Activated naive CD8-positive, alpha-beta T cell (primary cell): ENCODE data around the gene SDC3.
A peak's percentile ranks its signal among the peaks of the same experiment; 100 is the strongest.

Source experiments
- H3K27ac Mint-ChIP-seq: one replicate; pipeline ENCODE4 v1.8.0; 2021; ENCODE audit warnings: mixed read lengths
- H3K27me3 Mint-ChIP-seq: one replicate; pipeline ENCODE4 v1.8.0; 2021; ENCODE audit warnings: mixed read lengths
- H3K36me3 Mint-ChIP-seq: one replicate; pipeline ENCODE4 v1.8.0; 2021; ENCODE audit warnings: mixed read lengths
- H3K4me1 Mint-ChIP-seq: one replicate; pipeline ENCODE4 v1.8.0; 2021; ENCODE audit warnings: low read depth, mixed read lengths
- H3K4me3 Mint-ChIP-seq: one replicate; pipeline ENCODE4 v1.8.0; 2021; ENCODE audit warnings: mild to moderate bottlenecking, mixed read lengths
- H3K9me3 Mint-ChIP-seq: one replicate; pipeline ENCODE4 v1.8.0; 2021; ENCODE audit warnings: low read depth, mixed read lengths

Gene SDC3

DNA sequence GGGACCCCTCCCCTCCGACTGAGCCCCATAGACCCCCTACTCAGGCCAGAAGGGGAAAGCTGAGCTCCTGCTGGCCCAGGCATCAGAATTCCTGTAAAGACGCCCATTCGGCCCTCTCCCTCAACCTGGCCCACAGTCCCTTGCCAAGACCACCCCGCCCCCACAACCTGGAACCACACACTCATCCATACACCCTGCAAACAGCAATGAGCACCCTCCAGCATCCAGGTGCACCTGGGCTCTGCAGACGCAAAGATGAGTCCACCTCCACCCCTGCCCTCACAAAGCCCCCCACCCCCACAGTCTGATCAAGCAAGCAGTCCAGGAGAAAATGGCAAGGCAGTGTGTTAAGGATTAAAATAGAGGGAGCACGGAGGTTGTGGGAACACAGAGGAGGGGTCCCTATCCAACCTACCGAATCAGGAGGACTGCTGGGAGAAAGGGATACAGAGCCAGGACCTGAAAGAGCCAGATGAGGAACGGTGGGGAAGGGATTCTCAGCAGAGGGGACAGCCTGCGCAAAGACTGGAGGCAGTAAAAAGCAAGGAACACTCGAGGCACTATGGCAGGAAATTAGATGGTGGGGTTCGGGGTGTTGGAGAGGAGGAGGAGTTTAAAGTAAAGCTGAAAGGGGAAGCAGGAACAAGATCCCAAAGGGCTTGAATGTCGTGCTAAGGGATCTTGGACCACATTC is 83.7 kb downstream of the SDC3 start:
- Mint-ChIP-seq H3K27ac (no peak overlapping the region), H3K4me3 (peak overlapping the region; percentile 90)

DNA sequence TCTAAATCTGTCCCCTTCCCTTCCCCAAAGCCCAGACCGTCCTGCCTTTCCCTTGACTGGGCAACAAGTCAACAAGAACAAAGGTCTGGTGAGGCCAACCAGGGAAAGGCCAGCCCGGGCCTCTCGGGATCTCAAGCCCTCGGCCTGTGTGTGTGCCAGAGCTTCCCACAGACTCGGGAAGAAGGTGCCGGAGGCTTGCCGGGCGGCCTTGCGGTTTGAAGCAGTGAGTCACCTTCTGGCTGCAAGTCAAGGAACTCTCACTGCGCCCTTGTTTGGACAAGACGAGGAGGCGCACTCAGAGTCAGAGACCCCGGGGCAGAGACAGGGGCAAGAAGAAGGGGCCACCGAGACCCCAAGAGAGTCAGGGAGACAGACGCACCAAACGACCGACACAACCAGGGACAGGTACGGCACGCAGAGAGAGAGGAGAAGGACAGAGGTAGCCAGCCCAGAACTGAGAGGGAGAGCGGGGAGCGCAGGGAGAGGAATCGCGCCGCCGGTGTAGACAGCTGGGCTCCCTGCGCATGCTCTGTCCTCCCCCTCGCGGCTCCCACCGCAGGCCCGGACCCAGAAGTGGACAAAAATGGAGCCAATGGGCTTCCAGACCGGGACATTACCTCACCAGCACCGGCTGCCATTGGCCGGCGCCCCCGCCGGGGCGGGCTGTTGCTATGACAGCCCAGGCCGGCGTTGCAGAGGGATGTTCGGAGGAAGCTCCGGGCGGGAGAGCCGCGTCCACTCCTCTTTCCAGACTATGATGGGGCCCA is 84.4 kb downstream of the SDC3 start:
- H3K4me3 Mint-ChIP-seq: peak overlapping the region; percentile 90
- H3K27me3 Mint-ChIP-seq: peaks cover 38% of the 10 kb centered on the region
- H3K4me1 Mint-ChIP-seq: peaks cover 20% of the 10 kb centered on the region
- H3K36me3 Mint-ChIP-seq: no peaks in the 10 kb centered on the region
- no peaks in the 10 kb centered on the region for H3K9me3 Mint-ChIP-seq
- H3K27ac Mint-ChIP-seq: no peak overlapping the region

More for the DNA sequence above, 83.7 kb downstream of the SDC3 start:
- Mint-ChIP-seq H3K36me3 (no peaks in the 10 kb centered on the region), H3K4me1 (peaks cover 20% of the 10 kb centered on the region), H3K27me3 (peaks cover 39% of the 10 kb centered on the region), H3K9me3 (no peaks in the 10 kb centered on the region)

DNA sequence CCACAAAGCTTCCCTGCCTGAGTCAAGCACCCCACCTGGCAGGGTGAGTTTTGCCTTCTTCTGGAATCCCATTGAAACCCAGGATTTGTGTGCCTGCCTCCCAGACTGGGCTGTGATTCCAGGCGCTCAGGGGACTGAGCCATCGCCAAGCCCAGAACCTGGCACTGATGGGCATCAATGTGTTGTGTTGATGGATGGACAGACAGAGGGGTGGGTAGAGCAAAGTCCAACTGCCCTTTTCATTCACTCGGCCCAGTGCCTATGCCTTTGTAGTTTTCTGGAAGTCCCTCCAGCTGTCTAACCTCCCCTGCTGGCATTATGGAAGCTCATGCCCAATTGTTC is 85.0 kb downstream of the SDC3 start:
- Mint-ChIP-seq H3K4me3 (peak overlapping the region; percentile 90), H3K9me3 (no peaks in the 10 kb centered on the region), H3K27me3 (peaks cover 41% of the 10 kb centered on the region), H3K4me1 (peaks cover 20% of the 10 kb centered on the region), H3K27ac (no peak overlapping the region), H3K36me3 (no peaks in the 10 kb centered on the region)

DNA sequence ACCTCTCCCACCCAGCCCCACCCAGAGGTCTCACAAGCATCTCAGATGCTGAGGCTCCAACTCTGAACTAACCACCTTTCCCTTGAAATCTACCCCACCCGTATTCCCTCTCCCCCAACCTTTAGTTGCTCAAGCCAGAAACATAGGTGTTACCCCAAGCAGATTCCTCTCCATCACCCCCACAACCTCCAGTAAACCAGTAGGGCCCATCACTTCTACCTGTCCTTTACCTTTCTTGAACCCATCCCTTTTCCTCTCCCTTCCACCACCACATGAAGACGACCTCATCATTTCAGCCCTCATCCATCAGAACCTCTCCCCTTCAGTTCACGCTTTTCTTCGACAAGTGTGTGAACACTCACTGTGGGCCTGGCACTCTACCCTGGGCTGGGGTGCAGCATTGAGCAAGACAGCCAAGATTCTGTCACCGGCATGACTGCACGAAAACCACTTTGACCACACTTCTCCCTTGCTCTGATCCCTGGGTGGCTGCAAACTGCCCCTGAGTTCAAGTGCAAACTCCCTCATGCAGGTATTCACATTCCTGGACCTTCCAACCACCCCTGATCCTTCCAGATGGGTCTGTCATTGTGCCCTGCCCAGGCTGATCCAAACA is 85.5 kb downstream of the SDC3 start:
- Mint-ChIP-seq H3K4me1 (peaks cover 20% of the 10 kb centered on the region), H3K36me3 (no peaks in the 10 kb centered on the region), H3K4me3 (no peak overlapping the region), H3K27me3 (peaks cover 46% of the 10 kb centered on the region), H3K27ac (no peak overlapping the region), H3K9me3 (no peaks in the 10 kb centered on the region)

DNA sequence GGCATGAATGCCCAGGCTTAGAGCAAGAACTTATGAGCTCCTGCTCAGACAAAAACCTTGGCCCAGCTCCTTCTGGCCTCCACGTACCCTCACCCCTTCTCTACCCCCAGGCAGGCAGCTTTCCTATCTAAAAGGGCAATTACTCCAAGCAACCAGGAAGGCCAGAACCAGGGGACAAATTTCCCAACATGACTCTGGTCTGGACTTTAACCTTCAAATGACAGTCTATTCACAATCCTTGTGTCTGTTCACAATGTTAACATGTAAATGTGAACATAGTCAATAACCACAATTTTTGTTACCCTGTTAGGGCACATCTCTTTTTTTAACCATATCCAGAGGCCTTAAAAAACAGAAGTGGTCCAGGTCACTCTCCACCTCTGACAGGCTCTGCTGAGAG is 86.6 kb downstream of the SDC3 start:
- H3K4me3 Mint-ChIP-seq: no peak overlapping the region
- H3K27ac Mint-ChIP-seq: no peak overlapping the region
- H3K36me3 Mint-ChIP-seq: no peaks in the 10 kb centered on the region
- peaks cover 48% of the 10 kb centered on the region for H3K27me3 Mint-ChIP-seq
- H3K9me3 Mint-ChIP-seq: no peaks in the 10 kb centered on the region
- peaks cover 20% of the 10 kb centered on the region for H3K4me1 Mint-ChIP-seq

DNA sequence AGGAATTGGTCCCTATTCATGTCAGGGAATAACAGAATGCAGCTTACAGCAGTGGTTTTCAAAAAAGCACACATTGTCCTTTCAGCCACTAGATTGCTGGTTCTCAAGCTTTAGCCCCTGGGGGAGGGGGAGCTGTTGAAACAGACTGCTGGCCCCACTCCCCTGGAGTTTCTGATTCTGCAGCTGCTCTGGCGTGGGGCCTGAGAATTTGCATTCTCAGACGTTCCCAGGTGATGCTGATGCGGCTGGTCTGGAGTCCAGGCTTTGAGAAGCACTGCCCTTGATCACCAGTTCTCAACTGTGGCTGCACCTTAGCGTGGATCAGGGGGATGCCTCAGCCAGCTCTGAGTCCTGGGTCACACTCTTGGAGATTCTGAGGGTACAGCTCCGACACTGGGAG is 88.3 kb downstream of the SDC3 start:
- Mint-ChIP-seq H3K4me1 (peaks cover 20% of the 10 kb centered on the region), H3K36me3 (no peaks in the 10 kb centered on the region), H3K27ac (no peak overlapping the region), H3K9me3 (no peaks in the 10 kb centered on the region), H3K27me3 (peaks cover 48% of the 10 kb centered on the region), H3K4me3 (no peak overlapping the region)
